GM11168 (cell line): ENCODE results near the gene SCN10A.

Experiments used
- in situ Hi-C: fragments of 300-500 bp; cut with MboI; formaldehyde crosslinking; loops from one replicate; pipeline ENCODE4 v1.12.0; 2022; ENCODE audit warnings: low sequenced_read_pairs; ENCODE audit not compliant: unreplicated experiment

Gene SCN10A

GRCh38 chr3:38792983-38793382, 23.0 kb downstream of the SCN10A start:
- in situ Hi-C loops = no loop called here

- in situ Hi-C loops = no loop called here
Observed at GRCh38 chr3:38782148-38782547, 33.9 kb downstream of the SCN10A start.

- in situ Hi-C loops = no loop called here
Observed at GRCh38 chr3:38773528-38773927, 42.5 kb downstream of the SCN10A start.

- in situ Hi-C loops = no loop called here
Observed at GRCh38 chr3:38763569-38763968, 52.4 kb downstream of the SCN10A start.

- in situ Hi-C loops = no loop called here
Observed at GRCh38 chr3:38758557-38758956, 57.5 kb downstream of the SCN10A start.

- in situ Hi-C loops = no loop called here
Observed at GRCh38 chr3:38757721-38758120, 58.3 kb downstream of the SCN10A start.

- in situ Hi-C loops = no loop called here
Observed at GRCh38 chr3:38756892-38757291, 59.1 kb downstream of the SCN10A start.

GRCh38 chr3:38755130-38755529, 60.9 kb downstream of the SCN10A start:
- in situ Hi-C loops = no loop called here

- in situ Hi-C loops = no loop called here
Observed at GRCh38 chr3:38746641-38747040, 69.4 kb downstream of the SCN10A start.

- in situ Hi-C loops = no loop called here
Observed at GRCh38 chr3:38743043-38743442, 73.0 kb downstream of the SCN10A start.

- in situ Hi-C loops = no loop called here
Observed at GRCh38 chr3:38742550-38742949, 73.5 kb downstream of the SCN10A start.

- in situ Hi-C loops = no loop called here
Observed at GRCh38 chr3:38740537-38740936, 75.5 kb downstream of the SCN10A start.

- in situ Hi-C loops = no loop called here
Observed at GRCh38 chr3:38739931-38740330, 76.1 kb downstream of the SCN10A start.

GRCh38 chr3:38739396-38739689, 76.7 kb downstream of the SCN10A start:
- in situ Hi-C loops = no loop called here

- in situ Hi-C loops = no loop called here
Observed at GRCh38 chr3:38738630-38739395, 77.2 kb downstream of the SCN10A start.

GRCh38 chr3:38731522-38731921, 84.5 kb downstream of the SCN10A start:
- in situ Hi-C loops = no loop called here

- in situ Hi-C loops = no loop called here
Observed at GRCh38 chr3:38730281-38730680, 85.7 kb downstream of the SCN10A start.

GRCh38 chr3:38728008-38728407, 88.0 kb downstream of the SCN10A start:
- in situ Hi-C loops = no loop called here

- in situ Hi-C loops = no loop called here
Observed at GRCh38 chr3:38726751-38727150, 89.3 kb downstream of the SCN10A start.

GRCh38 chr3:38725726-38726419, 90.1 kb downstream of the SCN10A start:
- in situ Hi-C loops = no loop called here

- in situ Hi-C loops = no loop called here
Observed at GRCh38 chr3:38724392-38724736, 91.7 kb downstream of the SCN10A start.
